NCI-H345 treated with DMSO at 0.1 percent for 48 hours (cell line): Measurements from ENCODE around the gene HEBP1.
"Not testable (repeated sequence)": the region's sequence is repeated elsewhere in the genome, so short reads cannot be mapped to it uniquely, and the experiment has no call there.

ENCODE experiments used
- DNase-seq: peaks from one replicate; lab custom pipeline; 2025; ENCODE audit not compliant: unreplicated experiment; lab: John Stamatoyannopoulos, UW

HEBP1 gene, protein sequence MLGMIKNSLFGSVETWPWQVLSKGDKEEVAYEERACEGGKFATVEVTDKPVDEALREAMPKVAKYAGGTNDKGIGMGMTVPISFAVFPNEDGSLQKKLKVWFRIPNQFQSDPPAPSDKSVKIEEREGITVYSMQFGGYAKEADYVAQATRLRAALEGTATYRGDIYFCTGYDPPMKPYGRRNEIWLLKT

DNA sequence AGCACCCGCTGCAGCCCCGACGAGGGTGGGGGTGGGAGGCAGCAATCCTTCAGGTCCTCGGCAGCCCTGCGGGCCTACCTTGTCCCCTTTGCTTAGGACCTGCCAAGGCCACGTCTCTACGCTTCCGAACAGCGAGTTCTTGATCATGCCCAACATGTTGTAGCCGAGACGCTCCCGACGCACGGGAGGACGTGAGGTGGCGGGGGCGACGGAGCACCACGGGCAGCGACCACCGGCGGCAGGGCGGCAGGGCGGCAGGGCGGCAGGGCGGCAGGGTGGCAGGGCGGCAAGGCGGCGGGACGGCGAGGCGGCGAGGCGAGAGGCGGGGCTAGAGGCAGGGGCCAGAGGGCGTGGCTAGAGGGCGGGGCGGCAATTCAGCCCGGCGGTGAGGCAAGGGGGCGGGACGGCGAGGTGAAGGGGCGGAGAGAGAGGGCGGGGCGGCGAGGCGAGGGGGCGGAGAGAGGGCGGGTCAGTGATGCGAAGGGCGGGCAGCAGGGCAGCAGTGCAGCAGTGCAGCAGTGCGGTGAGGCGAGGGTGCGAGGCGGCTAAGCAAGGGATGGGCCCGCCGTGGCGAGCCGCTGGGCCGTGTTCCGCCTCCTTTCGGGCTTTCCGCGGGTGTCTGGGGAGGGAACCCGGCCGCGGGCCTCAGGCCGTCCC, at the start of gene HEBP1:
Gene HEBP1 (minus strand): TSS at position 307 of the 657 bp plus-strand sequence. CDS start 151 bp downstream, at position 156.
- DNase-seq, result peak; percentile 97

DNA sequence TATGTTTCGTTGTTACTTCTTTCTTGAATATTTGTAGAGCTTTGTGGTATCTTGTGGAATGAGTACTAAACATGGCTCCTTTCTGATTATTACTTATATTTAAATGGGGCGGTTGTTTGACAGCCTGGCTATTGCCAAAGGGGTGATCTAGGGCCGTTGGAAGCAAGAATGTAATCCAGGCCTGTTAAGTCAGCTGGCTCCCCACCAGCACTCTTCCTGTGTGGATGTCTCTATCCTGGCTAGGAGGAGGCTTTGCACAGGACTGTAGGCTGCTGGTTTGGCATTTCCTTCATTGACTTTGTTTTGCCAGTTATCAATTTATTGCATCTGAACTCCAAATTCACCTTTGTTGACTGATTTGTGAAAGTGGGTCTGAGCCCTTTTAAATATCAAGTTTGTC, 49.8 kb upstream of the HEBP1 start:
- no peak for DNase-seq

DNA sequence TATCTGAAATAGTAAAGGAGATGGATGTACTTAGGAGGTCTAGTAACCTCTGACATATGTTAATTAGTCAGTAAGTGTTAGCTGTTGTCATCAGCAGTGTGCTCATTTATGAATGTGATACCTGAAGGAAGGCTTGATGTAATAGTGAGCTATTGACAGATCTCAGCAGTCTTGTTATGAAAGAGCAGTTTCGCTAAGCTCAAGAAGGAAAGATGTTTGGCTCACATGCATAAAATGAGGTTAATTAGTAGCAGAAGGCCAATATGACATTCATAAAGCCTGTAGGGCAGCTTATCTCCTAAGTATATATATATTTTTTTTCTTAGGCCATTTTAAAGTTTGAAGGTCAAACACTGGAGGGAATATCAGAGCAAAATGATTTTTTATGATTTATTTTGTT, 46.9 kb upstream of the HEBP1 start:
- DNase-seq, result no peak

DNA sequence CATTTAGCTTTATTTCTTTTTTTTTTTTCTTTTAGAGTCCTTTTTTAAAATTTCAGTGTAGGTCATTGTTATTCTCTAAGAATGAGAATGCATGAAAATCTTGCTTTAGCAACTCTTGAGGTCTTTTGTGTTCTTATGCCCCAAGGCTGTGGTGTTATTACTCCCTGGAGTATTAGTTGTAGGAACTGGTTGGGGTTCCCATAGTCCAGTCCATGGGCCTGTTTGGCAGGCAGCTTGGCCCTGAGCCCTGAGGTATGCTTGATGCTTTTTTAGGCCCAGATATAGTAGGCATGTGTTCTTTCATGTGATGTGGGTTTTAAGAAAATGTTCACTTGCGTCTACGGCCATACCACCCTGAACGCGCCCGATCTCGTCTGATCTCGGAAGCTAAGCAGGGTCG, 45.8 kb upstream of the HEBP1 start:
- DNase-seq, result no peak

DNA sequence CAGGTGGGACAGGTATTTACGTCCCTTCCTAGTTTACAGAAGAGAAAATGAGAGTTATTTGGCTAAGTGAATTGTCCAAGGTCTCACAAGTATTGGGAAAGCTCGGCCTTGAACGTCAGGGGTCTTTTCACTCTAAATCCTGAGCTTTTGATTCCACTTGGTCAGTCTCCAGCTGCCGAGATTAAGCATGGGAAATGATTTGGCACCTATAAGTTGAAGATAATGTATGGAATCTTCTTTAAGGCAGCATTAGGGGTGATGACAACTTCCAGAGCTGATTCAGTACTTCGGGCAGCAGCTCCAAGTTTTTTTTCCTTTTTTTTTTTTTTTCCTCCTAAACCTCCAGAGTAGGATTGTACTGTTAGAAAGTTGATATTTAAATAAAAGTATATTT, 44.8 kb upstream of the HEBP1 start:
- DNase-seq, result no peak

DNA sequence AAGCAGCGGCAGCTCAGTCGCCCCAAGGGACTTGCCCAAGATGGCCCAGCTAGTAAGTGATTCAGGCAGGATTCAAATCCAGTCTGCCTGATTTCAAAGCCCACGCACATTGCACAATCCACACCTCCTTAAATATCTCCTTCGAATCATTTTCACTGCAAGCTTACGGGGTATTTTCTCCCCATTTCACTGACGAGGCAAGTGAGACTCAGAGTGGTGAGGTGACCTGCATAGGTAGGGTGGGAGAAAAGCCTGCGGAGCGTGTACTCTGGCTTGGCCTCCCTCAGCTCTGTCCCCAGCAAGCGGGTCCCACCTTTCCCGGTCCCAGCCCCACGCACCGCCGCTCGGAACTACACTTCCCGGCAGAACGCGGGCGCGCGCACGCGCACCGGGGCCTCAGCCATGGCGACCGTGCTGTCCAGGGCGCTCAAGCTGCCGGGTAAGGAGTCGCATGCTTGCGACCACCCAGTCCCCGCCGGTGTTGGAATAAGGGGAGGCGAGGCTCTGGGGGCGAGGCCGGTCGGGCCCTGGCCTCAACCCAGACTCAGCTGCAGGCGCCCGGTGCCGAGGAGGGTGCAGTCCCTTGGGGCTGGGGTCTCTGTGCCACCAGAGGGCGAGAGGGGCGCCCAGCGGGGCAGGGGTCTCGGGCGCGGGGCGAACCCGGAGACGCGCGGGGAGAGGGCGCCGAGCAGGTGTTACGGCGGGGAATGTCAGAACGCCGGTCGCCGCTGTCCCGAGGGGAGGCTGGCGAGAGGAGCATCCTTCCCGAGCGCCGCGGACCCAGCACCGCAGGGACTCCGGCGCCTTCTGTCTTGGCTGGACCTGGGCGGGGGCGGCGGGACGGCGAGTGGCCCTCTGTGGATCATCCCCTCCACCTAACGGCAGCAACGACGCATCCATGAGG, 44.2 kb upstream of the HEBP1 start, which contains the start of gene FAM234B:
Gene FAM234B (plus strand): TSS at position 380 of the 904 bp plus-strand sequence. CDS start 23 bp downstream, at position 403.
- peak; percentile 44 for DNase-seq

DNA sequence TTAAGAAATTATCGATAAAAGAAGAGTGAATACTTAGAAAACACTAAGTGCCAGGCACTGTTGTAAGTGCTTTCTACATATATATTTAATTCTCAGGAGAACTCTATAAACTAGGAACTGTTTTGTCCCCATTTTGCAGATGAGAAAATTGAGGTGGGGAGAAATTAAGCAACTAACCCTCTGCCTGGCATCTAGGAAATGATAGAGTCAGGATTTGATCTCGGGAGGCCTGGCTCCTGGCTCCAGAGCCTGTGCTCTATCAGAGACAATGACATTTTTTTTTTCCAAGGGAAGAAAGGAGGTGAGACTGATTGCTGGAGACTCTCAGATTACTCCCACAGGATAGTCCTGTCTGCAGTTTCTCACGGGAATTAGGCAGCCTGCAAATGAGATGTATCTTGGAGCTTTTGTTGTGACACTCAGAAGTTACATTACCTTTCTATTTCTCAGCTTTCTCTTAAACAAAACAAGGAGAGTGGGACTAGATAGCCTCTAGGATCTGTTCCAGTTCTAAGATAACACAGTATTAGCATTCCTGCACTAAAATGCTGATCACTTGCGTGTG, 42.7 kb upstream of the HEBP1 start:
- no peak for DNase-seq

DNA sequence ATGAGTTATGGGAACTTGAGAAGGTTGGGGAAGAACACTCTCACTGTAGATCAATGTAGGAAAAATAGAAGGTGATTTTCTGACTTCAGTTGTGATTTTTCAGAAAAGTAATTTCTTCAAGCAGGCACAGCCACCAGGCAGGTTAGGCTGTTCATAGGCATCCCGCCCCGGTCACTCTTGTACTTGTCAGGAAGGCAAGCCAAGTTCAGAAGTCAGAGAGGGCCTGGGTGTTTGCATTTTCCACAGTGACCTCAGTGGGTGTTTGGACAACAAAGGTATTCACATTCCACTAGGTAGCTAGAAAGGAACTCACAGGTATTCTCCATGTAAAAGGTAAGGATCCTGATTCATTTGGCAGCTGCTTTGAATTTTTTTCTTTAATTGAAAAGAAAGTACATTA, 41.2 kb upstream of the HEBP1 start:
- DNase-seq, result no peak

DNA sequence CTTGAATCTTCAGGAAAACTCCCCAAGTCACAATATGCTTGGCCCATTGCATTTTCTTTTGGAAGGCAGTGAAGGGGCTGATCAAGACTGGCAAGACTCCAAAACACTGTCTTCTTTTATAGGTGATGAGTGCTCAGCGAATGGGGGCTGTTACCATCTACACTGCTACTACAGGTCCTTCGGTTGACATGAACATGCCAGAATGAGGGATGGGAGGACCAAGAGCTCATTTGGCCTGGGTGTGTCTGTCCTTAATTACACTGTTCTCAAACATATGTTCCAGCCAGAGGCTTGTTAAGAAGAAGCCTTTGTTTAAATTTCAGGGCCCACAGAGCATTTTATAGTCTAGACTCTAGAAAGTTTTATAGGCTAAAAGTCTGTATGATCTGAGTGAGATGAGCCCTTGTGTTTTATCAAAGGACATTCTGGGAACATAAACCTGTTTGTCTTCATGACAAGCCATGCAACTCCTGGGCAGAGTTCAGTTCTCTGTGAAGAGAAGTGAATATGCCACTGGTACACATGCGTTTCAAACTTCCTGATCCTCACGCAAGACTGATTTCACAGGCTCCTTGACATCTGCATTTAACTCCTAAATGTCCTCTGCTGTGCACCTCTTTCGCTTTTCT, 39.4 kb upstream of the HEBP1 start:
- no peak for DNase-seq

DNA sequence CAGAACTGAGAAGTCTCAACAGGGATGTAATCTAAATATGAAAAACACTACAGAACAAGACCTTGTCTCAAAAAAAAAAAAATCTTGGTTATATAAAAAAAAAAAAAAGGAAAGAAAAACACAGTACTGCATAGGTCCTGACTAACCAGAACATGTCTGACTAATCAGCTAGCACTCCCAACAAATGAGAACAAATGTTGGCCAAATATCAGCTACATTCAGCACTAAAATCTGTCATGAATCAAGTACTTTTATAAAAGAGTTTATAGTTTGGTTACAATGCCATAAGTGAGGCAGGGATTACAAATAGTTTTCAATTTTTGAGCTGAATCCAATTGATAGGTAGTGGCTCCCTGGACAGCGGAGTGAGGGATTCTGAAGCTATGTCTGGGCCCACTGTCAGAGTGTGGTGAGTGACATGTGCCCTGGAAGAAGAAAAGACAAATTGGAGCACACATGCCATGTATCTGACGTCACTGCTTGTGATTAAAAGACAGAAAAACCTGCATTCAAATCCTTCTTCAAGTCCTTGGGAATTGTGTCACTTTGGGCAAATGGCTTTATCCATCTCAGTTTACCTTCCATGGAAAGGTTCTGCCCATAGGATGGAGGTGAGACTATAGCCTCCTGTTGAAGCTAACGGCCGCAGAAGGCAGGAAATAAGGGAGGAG, 38.6 kb upstream of the HEBP1 start:
- no peak for DNase-seq

DNA sequence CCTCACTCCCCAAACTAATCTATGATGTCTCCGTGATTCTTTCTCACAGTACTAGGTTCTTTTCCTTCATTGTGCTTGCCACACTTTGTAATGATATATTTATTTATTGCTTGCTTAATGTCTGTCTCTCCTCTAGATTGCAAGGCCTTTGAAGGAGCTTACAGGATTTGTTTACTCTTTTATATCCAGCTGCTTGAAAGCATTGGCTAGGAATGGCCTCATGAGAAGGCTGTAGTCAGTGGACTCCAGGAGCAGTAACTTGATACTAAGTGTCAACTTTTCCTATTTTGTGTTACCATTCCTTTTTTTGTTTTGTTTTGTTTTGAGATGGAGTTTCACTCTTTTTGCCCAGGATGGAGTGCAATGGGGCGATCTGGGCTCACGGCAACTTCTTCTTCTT, 36.8 kb upstream of the HEBP1 start:
- DNase-seq, result no peak

DNA sequence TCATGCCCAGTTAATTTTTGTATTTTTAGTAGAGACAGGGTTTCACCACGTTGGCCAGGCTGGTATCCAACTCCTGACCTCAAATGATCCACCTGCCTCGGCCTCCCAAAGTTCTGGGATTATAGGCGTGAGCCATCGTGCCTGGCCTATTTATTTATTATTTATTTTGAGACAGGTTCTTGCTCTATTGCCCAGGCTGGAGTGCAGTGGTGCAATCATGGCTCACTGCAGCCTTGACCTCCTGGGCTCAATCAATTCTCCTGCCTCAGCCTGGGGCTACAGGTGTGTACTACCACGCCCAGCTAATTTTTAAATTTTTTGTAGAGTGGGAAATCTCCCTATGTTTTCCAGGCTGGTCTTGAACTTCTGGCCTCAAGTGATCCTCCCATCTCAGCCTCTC, 35.3 kb upstream of the HEBP1 start:
- not testable (repeated sequence) for DNase-seq

DNA sequence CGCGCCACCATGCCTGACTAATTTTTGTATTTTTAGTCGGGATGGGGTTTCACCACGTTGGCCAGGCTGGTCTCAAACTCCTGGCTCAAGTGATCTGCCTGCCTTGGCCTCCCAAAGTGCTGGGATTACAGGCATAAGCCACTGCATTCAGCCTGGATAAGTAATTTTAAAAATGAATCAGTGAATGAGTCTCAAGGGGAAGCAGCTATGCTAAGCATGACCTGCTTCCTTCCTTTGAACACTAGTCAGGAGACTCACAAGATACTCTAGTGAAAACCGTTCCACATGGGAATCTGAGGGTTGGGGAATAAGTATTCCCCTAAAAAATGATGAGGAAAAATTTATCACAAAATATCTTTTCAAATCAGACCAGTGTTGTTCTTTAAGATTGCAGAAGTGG, 33.4 kb upstream of the HEBP1 start:
- no peak for DNase-seq

DNA sequence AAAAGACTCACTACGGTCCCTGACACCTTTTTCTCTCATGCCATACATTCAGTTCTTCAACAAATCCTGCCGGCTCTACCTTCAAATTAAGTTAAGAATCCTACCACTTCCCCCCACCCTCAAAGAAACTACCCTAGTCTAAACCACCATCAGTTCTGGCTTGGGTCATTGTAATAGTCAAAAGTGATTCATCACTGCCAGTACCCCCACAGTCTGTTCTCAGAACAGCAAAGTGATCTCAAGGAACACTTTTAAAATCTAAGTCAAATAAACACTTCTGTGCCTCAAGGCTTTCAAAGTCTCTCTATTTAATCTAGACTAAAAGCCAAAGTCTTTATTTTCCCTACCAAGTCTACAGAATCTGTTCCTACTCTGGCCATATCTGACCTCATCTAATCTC, 32.1 kb upstream of the HEBP1 start:
- DNase-seq, result no peak

DNA sequence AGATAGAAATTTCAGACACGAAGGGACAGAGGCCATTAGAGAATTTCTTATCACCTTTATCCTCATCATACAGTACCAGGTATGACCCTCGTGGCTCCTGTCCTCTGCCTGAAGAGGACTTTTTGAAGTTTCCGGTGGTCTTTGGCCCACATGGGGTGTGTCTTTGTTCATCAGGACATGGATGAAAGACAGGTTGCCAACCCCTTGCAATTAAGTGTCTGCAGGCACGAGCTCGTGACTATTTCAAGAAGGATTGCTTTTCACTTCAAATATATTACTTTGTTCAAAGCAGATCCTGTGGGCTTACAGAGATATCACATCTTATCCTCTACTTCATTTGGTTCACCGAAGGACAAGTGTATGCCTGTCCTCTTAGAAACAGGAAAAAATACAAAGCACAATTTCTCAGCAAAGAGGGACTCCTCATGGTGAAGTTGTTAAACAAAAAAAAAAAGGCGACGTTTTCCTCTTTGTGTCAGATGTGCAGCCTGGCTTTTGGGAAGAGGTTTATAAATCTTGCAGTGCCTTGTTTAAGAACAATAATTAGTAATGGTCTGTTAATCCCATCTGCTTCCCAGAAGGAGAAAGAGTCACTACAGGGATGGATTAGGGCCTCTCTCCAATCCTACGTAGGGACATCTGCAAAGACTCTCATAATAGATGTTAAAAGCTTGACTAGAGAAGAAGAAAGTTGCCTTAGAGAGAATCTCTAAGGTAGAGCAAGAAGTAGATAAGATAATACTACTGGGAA, 30.7 kb upstream of the HEBP1 start:
- no peak for DNase-seq

DNA sequence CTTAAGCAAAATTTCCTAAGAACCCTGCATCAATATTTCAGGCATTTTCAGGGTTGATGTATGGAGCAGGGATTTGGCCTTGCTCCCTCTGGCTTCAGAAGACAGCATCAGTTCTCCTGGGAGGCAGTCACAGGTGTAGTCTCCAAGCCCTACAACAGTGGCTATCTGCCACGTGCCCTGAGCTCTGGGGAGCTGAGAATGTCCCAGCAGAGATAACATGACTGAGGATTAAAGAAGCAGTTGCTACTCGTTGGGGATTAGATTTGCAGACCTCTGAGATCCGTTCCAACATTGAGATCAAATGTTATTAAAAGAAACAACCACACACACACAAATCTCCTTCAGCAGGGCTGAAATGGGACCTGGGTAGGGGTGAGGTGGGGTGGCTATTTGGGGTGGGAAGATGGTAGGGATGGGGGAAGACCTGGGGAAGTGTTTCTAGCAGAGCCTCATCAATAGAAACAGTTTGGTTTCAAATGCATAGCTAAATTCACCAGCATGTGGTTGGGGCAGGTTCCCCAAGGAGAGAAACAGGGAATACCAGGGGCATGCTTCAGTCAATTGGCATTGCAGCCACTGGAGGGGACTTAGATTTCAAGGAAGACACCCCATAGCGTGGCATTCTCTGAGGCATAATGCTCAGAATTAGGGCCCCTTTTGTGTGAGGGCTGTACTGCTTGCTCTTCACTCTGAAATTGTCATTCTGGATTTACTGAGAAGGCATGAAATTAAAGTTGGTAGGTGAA, 28.9 kb upstream of the HEBP1 start:
- no peak for DNase-seq

DNA sequence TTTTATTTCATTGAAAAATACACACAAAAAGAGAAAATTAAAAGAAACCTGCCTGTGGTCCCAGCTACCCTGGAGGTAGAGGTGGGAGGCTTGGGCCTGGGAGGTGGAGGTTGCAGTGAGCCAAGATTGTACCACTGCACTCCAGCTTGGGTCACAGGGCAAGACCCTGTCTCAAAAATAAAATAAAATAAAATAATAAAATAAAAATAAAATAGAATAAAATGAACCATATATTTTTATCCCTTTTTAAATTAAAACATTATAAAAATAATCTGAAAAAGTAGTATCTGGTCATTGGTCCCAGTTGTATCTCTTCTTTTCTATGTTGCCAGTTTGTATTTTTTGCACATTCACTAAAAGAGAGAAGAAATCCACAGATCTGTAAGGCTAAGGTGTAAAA, 27.4 kb upstream of the HEBP1 start:
- no peak for DNase-seq

DNA sequence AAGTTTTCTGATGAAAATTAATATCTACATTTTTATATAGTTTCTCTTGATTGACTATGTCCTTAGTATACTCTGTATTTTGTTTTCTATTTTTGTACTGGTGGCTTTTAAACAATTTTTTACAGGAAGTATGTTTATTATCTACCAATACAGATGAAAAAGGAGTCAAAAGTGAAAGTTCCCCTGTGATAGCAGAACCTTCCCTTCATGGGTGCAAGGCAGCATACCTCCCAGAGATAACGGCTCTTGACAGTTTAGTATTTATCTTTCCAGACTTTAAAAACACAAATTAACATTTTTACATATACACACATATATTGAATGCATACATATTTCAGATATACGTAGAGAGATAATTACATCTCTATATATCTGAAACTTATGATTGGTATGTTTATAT, 27.0 kb upstream of the HEBP1 start:
- no peak for DNase-seq

DNA sequence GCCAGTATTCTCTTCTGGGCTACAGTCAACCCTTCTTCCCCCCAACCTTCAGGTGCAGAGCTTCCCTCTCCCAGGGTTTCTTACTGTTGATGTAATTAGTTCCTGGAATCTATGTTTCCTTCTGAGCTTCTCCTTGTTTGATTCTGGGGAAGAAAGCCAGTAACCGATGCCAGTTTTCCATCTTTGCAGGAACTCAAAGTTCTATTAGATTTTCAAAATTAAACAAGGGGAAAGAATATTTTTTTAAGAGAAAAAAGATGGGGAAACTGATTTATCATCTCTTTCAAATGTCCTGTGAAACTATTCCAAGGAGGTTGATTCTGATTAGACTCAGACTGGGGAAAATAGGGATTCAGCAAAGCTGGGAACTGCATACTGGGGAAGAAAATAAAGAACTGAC, 26.2 kb upstream of the HEBP1 start:
- no peak for DNase-seq
